Muscle of leg (tissue), 11 donors: ENCODE results near the gene NEK1. TPM values are rescaled to one million over a fixed set of nuclear protein-coding genes. Genes with fewer than 3 reads are reported as not detected.
"Not testable (repeated sequence)": the region's sequence is repeated elsewhere in the genome, so short reads cannot be mapped to it uniquely, and the experiment has no call there.

Source experiments
- DNase-seq: peaks from one replicate; pipeline ENCODE4 v3.0.0; 2013
- H3K27ac ChIP-seq: one replicate; pipeline ENCODE4 v1.5.1; 2013; ENCODE audit warnings: mild to moderate bottlenecking, low read length, control low read depth
- H3K27me3 ChIP-seq: one replicate; pipeline ENCODE4 v1.6.1; 2013; ENCODE audit warnings: low read length; ENCODE audit not compliant: control insufficient read depth, insufficient read depth
- H3K36me3 ChIP-seq: one replicate; pipeline ENCODE4 v1.6.1; 2013; ENCODE audit warnings: low read length; ENCODE audit not compliant: control insufficient read depth, insufficient read depth
- H3K4me1 ChIP-seq: one replicate; pipeline ENCODE4 v1.6.1; 2013; ENCODE audit warnings: low read length; ENCODE audit not compliant: control insufficient read depth, insufficient read depth
- H3K4me3 ChIP-seq: one replicate; pipeline ENCODE4 v1.5.1; 2013; ENCODE audit warnings: low read length, control low read depth
- H3K9me3 ChIP-seq: replicated peaks from 2 replicates; pipeline ENCODE4 v1.6.1; 2013; ENCODE audit warnings: low read depth, low read length; ENCODE audit not compliant: control insufficient read depth
- WGBS: methylation state at CpG from one replicate; pipeline ENCODE4 v1.1.5; 2013; ENCODE audit warnings: missing lambda C conversion rate; ENCODE audit not compliant: insufficient coverage; 5-methylcytosine and 5-hydroxymethylcytosine counted together
- polyA plus RNA-seq, 8 donors: library from polyadenylated mRNA; unstranded; fragments of 120-200 nt; gene quantifications; one replicate each; pipeline versions ENCODE4 v1.2.1 to v1.2.3, GENCODE V29; 2013; ENCODE audit warnings: inconsistent platforms in 1 of 8, low replicate concordance in 1 of 8; ENCODE audit not compliant: insufficient read length in 8 of 8, insufficient read depth in 1 of 8
- total RNA-seq: library from RNA; stranded (reverse); fragments of 120-200 nt; gene quantifications from one replicate; pipeline ENCODE4 v1.2.4, GENCODE V29; 2013

NEK1 gene
- total and polyA plus RNA-seq, 9 donors: 9.6 to 14.7 (median 11.8) TPM

DNA sequence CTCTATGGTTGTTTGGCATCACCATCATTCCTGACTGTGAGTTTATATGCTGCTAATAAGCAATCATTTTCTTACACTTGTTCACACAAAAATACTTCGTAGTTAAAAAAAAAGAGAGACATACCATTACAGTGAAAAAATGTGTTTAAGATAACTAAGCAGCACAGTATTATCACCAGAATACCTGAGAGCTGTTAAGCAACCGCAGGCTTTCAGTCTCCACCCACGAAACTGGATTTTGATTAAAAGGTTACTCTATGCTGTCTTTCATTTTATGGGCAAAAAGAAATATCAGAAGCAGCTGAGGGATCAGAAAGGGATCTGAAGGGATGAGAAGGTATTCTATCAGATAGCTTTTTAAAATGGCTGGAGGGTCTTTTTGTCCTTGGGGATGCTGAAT, 148.3 kb downstream of the NEK1 start:
- no CpG with 5 or more reads among the region's 3 CpGs for WGBS
- Histone ChIP-seq H3K4me3 (no peak overlapping the region), H3K27ac (no peak overlapping the region), H3K27me3 (no peaks in the 10 kb centered on the region), H3K36me3 (peaks cover 2% of the 10 kb centered on the region), H3K9me3 (no peaks in the 10 kb centered on the region), H3K4me1 (no peaks in the 10 kb centered on the region)
- DNase-seq: no peak

DNA sequence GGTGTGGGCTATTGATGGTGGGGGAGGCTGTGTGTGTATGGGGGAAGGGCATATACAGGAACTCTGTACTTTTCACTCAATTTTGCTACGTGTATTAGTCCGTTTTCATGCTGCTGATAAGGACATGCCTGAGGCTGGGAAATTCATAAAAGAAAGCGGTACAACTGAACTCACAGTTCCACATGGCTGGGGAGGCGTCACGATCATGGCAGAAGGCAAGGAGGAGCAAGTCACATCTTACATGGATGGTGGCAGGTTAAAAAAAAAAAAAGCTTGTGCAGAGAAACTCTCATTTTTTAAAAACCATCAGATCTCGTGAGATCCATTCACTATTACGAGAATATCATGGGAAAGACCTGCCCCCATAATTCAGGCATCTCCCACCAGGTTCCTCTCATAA, 152.3 kb downstream of the NEK1 start:
- Histone ChIP-seq H3K27ac (no peak overlapping the region), H3K4me3 (no peak overlapping the region)
- WGBS: 100% methylated on average over 1 of the region's 7 CpGs

GRCh38 chr4:169458575-169458974, 153.8 kb downstream of the NEK1 start:
- Histone ChIP-seq H3K36me3 (peaks cover 2% of the 10 kb centered on the region), H3K27ac (no peak overlapping the region), H3K4me1 (no peaks in the 10 kb centered on the region), H3K9me3 (no peaks in the 10 kb centered on the region), H3K27me3 (no peaks in the 10 kb centered on the region), H3K4me3 (no peak overlapping the region)
- DNase-seq: no peak

More for the DNA sequence above, 152.3 kb downstream of the NEK1 start:
- Histone ChIP-seq H3K9me3 (no peaks in the 10 kb centered on the region), H3K4me1 (no peaks in the 10 kb centered on the region), H3K36me3 (peaks cover 2% of the 10 kb centered on the region), H3K27me3 (no peaks in the 10 kb centered on the region)
- no peak for DNase-seq

- not testable (repeated sequence) for H3K4me3 ChIP-seq, DNase-seq, H3K36me3 ChIP-seq, H3K27ac ChIP-seq, H3K27me3 ChIP-seq, H3K9me3 ChIP-seq, H3K4me1 ChIP-seq
- no CpG with 5 or more reads among the region's 1 CpG for WGBS
Measured at GRCh38 chr4:169452644-169453043, 159.7 kb downstream of the NEK1 start.

DNA sequence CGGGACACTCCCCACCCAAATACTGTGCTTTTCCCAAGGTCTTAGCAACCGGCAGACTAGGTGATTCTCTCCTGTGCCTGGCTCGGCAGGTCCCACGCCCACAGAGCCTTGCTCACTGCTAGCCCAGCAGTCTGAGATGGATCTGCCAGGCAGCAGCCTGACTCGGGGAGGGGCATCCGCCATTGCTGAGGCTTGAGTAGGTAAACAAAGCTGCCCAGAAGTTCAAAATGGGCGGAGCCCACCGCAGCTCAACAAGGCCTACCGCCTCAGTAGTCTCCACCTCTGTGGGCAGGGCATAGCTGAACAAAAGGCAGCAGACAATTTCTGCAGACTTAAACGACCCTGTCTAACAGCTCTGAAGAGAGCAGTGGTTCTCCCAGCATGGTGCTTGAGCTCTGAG, 163.4 kb downstream of the NEK1 start:
- DNase-seq, H3K36me3 ChIP-seq, H3K27ac ChIP-seq, H3K27me3 ChIP-seq, H3K4me1 ChIP-seq, H3K4me3 ChIP-seq, H3K9me3 ChIP-seq: not testable (repeated sequence)
- WGBS: 94% methylated on average over 7 of the region's 10 CpGs

DNA sequence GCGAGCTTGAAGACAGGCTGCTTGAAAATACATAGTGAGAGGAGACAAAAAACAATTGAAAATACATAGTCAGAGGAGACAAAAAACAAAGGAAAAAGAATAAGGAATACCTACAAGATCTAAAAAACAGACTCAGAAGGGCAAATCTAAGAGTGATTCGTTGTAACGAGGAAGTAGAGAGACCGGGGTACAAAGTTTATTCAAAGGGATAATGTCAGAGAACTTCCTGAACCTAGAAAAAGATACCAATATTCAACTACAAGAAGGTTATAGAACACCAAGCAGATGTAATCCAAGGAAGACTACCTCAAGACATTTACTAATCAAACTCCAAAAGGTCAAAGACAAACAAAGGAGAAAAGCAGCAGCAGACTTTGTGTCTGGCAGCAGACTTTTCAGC, 165.6 kb downstream of the NEK1 start:
- H3K36me3 ChIP-seq: peaks cover 4% of the 10 kb centered on the region

GRCh38 chr4:169443748-169444147, 168.6 kb downstream of the NEK1 start:
- Histone ChIP-seq H3K4me1 (peaks cover 2% of the 10 kb centered on the region), H3K27ac (no peak overlapping the region), H3K4me3 (no peak overlapping the region), H3K36me3 (peaks cover 4% of the 10 kb centered on the region), H3K27me3 (no peaks in the 10 kb centered on the region), H3K9me3 (peaks cover 15% of the 10 kb centered on the region)
- DNase-seq: no peak
- no CpG with 5 or more reads among the region's 1 CpG for WGBS

More for the DNA sequence above, 165.6 kb downstream of the NEK1 start:
- H3K4me3 ChIP-seq: no peak overlapping the region
- WGBS: no CpG with 5 or more reads among the region's 4 CpGs
- no peak for DNase-seq
- H3K27ac ChIP-seq: no peak overlapping the region
- no peaks in the 10 kb centered on the region for H3K27me3 ChIP-seq
- no peaks in the 10 kb centered on the region for H3K4me1 ChIP-seq
- H3K9me3 ChIP-seq: peaks cover 16% of the 10 kb centered on the region

GRCh38 chr4:169440446-169440845, 171.9 kb downstream of the NEK1 start:
- no peaks in the 10 kb centered on the region for H3K27me3 ChIP-seq
- 60% methylated on average over 2 of the region's 3 CpGs for WGBS
- peaks cover 5% of the 10 kb centered on the region for H3K4me1 ChIP-seq
- H3K4me3 ChIP-seq: no peak overlapping the region
- DNase-seq: peak; percentile 28
- H3K36me3 ChIP-seq: peaks cover 2% of the 10 kb centered on the region
- H3K27ac ChIP-seq: no peak overlapping the region
- H3K9me3 ChIP-seq: peaks cover 13% of the 10 kb centered on the region

DNA sequence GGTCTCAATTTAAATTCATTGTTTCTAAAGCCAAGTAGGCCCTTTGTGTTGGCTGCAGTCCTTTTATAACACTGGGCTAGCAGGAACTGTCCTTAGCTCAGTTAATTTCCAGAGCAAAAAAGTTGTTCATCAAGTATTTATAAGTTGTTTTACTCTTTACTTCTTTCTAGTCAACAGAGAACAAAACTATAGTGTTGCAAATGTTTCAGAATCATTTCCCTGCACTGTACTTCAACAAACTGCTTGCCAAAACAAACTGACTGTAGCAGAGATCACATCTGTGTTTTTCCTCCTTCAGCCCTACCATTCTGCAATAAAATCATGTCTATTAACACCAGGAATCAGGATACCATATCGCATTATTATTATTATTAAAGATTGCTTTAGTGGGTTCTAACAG, 173.1 kb downstream of the NEK1 start:
- Histone ChIP-seq H3K27me3 (no peaks in the 10 kb centered on the region), H3K27ac (peak overlapping the region; percentile 53), H3K4me1 (peaks cover 5% of the 10 kb centered on the region), H3K4me3 (no peak overlapping the region), H3K36me3 (peaks cover 2% of the 10 kb centered on the region), H3K9me3 (peaks cover 8% of the 10 kb centered on the region)
- DNase-seq: peak; percentile 85
- no CpG with 5 or more reads among the region's 1 CpG for WGBS

- peaks cover 3% of the 10 kb centered on the region for H3K9me3 ChIP-seq
- no CpG with 5 or more reads among the region's 2 CpGs for WGBS
Measured at GRCh38 chr4:169438057-169438480, 174.3 kb downstream of the NEK1 start.

DNA sequence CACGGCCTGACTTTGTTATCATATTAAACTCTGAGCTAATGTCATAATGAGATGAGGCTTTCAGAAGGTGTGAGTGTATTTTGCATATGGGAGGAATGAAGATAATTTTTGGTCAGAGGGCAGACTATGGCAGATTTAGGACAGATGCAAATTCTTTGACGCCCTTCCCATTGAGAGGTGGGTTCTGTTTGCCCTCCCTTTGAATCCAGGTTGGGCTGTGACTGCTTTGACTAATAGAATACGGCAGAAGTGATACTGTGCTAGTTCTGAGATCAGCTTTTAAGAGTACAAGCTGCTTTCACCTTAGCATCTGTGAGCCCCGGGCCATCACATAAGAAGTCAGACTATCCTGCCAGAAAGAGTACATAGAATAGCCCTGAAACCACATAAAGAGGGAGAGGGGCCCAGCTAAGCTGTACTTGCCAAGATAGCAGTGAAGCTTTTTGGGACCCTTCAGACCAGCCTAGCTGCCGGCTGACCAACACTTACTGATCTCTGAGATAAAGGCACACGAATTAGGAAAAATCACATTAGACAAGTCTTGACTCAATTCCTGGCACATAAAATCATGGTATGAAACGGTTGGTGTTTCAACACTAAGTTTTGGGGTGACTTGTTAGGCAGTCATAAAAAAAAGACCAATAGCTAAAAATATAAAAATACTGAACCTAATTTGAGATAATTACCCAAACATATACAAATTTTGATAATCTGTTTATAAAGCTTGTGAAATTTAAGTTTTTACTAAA, 174.9 kb downstream of the NEK1 start:
- H3K27me3 ChIP-seq: no peaks in the 10 kb centered on the region
- no peaks in the 10 kb centered on the region for H3K9me3 ChIP-seq
- H3K4me1 ChIP-seq: peaks cover 5% of the 10 kb centered on the region
- peaks cover 2% of the 10 kb centered on the region for H3K36me3 ChIP-seq
- no peak for DNase-seq
- H3K4me3 ChIP-seq: no peak overlapping the region
- 80% methylated on average over 1 of the region's 7 CpGs for WGBS
- no peak overlapping the region for H3K27ac ChIP-seq

More at GRCh38 chr4:169438057-169438480, 174.3 kb downstream of the NEK1 start:
- Histone ChIP-seq H3K27me3 (no peaks in the 10 kb centered on the region), H3K27ac (no peak overlapping the region), H3K4me1 (peaks cover 5% of the 10 kb centered on the region), H3K4me3 (no peak overlapping the region), H3K36me3 (peaks cover 2% of the 10 kb centered on the region)
- DNase-seq: no peak
